Osteocyte (in vitro differentiated cells): Measurements from ENCODE around the gene HIBCH. TPM values are rescaled to one million over a fixed set of nuclear protein-coding genes. Genes with fewer than 3 reads are reported as not detected.
"Not testable (repeated sequence)": the region's sequence is repeated elsewhere in the genome, so short reads cannot be mapped to it uniquely, and the experiment has no call there.

Experiments
- DNase-seq: peaks from one replicate; pipeline ENCODE4 v3.0.0; 2021; ENCODE audit warnings: mixed read lengths; ENCODE audit not compliant: unreplicated experiment; ENCODE audit errors: extremely low spot score
- H3K27ac Mint-ChIP-seq: one replicate; pipeline ENCODE4 v1.8.0; 2021; ENCODE audit warnings: mild to moderate bottlenecking, mixed read lengths; ENCODE audit not compliant: unreplicated experiment
- H3K27me3 Mint-ChIP-seq: one replicate; pipeline ENCODE4 v1.8.0; 2021; ENCODE audit warnings: mixed read lengths; ENCODE audit not compliant: unreplicated experiment
- H3K36me3 Mint-ChIP-seq: one replicate; pipeline ENCODE4 v1.8.0; 2021; ENCODE audit warnings: mixed read lengths; ENCODE audit not compliant: unreplicated experiment
- H3K4me1 Mint-ChIP-seq: one replicate; pipeline ENCODE4 v1.8.0; 2021; ENCODE audit warnings: mixed read lengths; ENCODE audit not compliant: unreplicated experiment
- H3K4me3 Mint-ChIP-seq: one replicate; pipeline ENCODE4 v1.8.0; 2021; ENCODE audit warnings: mild to moderate bottlenecking, moderate library complexity, mixed read lengths; ENCODE audit not compliant: unreplicated experiment
- H3K9me3 Mint-ChIP-seq: one replicate; pipeline ENCODE4 v1.8.0; 2021; ENCODE audit warnings: mixed read lengths; ENCODE audit not compliant: unreplicated experiment
- total RNA-seq: library from RNA; stranded (reverse); gene quantifications from 2 replicates; pipeline ENCODE4 v1.2.1, GENCODE V29; 2021
- TF ChIP-seq, protein P1 (sequence below): fragments of 200-600 bp; sonication (generic); IDR thresholded peaks from 2 replicates; pipeline ENCODE4 v1.5.0; 2021; ENCODE audit warnings: antibody characterized with exemption, mild to moderate bottlenecking, moderate library complexity

HIBCH gene
- total RNA-seq, 1 donor from 2014 or later, result 28.4 TPM

DNA sequence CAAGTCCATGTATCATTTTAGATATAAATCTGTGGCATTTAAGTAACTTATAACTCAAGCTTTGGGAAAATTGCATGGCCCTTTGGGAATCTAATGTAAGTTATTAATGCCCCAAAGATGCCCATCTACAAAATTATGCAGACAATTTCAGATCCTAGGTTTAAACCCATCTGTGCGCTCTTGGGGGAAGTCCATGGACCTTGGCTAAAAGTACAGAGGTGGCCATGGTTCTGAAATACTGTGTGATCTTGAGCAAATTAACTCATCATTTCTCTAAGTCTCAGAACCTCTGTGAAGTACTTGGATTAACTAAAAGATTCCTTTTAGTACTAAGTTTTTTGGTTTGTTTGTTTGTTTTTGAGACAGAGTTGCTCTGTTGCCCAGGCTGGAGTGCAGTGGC, 43.3 kb upstream of the HIBCH start:
- Mint-ChIP-seq H3K9me3 (no peaks in the 10 kb centered on the region), H3K4me1 (peaks cover 25% of the 10 kb centered on the region), H3K27ac (no peak overlapping the region), H3K27me3 (no peaks in the 10 kb centered on the region), H3K4me3 (no peak overlapping the region), H3K36me3 (peaks cover 22% of the 10 kb centered on the region)
- TF ChIP-seq, protein P1, sequence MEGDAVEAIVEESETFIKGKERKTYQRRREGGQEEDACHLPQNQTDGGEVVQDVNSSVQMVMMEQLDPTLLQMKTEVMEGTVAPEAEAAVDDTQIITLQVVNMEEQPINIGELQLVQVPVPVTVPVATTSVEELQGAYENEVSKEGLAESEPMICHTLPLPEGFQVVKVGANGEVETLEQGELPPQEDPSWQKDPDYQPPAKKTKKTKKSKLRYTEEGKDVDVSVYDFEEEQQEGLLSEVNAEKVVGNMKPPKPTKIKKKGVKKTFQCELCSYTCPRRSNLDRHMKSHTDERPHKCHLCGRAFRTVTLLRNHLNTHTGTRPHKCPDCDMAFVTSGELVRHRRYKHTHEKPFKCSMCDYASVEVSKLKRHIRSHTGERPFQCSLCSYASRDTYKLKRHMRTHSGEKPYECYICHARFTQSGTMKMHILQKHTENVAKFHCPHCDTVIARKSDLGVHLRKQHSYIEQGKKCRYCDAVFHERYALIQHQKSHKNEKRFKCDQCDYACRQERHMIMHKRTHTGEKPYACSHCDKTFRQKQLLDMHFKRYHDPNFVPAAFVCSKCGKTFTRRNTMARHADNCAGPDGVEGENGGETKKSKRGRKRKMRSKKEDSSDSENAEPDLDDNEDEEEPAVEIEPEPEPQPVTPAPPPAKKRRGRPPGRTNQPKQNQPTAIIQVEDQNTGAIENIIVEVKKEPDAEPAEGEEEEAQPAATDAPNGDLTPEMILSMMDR, result no peak
- no peak for DNase-seq

DNA sequence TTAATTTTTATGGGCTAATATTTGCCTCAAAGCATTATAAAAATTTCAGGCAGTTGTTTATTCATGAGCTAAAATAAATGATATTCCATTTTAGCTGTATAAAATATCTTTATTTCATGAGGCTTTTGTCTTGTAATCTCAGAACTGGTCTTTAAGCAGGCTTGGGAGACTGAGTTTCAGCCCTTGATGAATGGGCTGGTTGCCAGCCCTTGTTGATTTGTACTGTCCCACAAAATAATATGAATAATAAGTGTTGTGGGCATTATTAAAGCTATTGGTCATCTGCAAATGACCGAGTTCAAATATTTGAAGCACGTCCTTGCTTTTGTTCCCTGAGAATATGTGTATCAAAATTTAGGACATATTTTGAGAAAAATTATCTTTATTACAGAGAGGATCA, 41.9 kb upstream of the HIBCH start:
- no peaks in the 10 kb centered on the region for H3K9me3 Mint-ChIP-seq
- DNase-seq, result no peak
- no peaks in the 10 kb centered on the region for H3K27me3 Mint-ChIP-seq
- no peak overlapping the region for H3K4me3 Mint-ChIP-seq
- peaks cover 32% of the 10 kb centered on the region for H3K4me1 Mint-ChIP-seq
- no peak overlapping the region for H3K27ac Mint-ChIP-seq
- peaks cover 18% of the 10 kb centered on the region for H3K36me3 Mint-ChIP-seq
- TF ChIP-seq, protein P1, result no peak

DNA sequence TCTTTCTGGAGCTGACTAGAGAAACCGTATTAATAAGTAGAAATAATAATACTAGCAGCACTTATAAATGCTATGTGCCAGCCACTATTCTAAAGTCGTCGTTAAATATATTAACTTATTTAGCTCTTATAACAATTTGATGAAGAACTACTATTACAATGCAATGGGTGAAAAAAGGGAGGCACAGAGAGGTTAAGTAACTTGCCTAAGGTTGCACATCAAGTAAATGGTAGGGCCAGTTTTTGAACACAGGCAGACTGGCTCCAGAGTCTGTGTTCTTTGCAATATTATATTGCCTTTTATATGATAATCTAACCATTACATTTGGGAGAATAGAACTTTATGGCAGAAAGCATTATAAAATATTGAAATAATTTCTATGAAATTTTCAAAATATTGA, 41.3 kb upstream of the HIBCH start:
- H3K36me3 Mint-ChIP-seq, result peaks cover 18% of the 10 kb centered on the region
- no peaks in the 10 kb centered on the region for H3K27me3 Mint-ChIP-seq
- H3K27ac Mint-ChIP-seq, result no peak overlapping the region
- no peak for DNase-seq
- no peak overlapping the region for H3K4me3 Mint-ChIP-seq
- H3K9me3 Mint-ChIP-seq, result no peaks in the 10 kb centered on the region
- TF ChIP-seq, protein P1, result no peak
- H3K4me1 Mint-ChIP-seq, result peaks cover 34% of the 10 kb centered on the region

DNA sequence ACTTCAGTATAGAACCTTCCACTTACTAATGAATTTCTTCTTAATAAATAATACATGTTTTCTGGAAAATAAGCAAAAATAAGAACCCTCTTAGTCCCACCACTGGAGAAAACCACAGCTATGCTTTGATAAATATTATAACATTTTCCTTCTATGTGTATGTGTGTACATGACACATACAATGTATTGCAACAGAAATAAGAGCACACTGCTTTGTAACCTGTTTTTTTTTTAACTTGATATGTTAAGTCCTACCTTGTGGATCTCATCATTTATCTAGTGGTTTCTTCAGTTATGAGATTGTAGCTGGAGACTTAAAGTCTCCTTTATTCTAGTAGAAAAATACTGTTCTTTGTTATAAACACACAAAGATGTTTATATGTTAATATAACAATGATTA, 40.9 kb upstream of the HIBCH start:
- peaks cover 35% of the 10 kb centered on the region for H3K4me1 Mint-ChIP-seq
- H3K27ac Mint-ChIP-seq, result peak overlapping the region; percentile 87
- peaks cover 18% of the 10 kb centered on the region for H3K36me3 Mint-ChIP-seq
- TF ChIP-seq, protein P1, result no peak
- no peaks in the 10 kb centered on the region for H3K27me3 Mint-ChIP-seq
- peak overlapping the region; percentile 75 for H3K4me3 Mint-ChIP-seq
- no peaks in the 10 kb centered on the region for H3K9me3 Mint-ChIP-seq
- DNase-seq, result no peak

DNA sequence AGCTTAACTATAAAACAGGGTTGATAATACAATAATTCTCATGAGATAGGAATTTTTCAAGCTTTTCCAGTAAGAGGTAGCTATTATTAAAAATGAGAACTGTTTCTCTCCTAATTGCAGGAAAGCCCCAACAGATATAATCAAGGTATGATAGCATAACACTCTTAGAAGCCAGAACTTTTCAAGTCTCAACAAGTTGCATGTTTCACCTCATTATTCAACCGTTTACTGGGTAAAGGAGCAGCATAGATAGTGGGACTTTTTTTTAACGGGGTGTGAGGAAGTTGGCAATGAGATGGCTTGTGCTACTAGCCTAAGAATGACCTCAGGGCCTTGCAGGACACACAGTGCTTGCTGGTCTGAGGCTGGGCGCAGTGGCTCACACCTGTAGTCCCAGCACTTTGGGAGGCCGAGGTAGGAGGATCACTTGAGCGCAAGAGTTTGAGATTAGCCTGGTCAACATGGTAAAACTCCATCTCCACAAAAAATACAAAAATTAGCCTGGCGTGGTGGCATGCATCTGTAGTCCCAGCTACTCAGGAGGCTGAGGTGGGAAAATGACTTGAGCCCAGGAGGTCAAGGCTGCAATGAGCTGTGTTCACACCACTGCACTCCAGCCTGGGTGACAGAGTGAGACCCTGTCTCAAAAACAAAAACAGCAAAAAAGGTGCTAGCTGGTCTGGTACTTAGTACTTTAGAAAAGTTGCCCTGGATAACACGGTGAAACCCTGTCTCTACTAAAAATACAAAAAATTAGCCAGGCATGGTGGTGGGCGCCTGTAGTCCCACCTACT, 39.2 kb upstream of the HIBCH start:
- DNase-seq, H3K9me3 Mint-ChIP-seq, H3K27me3 Mint-ChIP-seq: not testable (repeated sequence)
- Mint-ChIP-seq H3K27ac (peak overlapping the region; percentile 87), H3K4me1 (peaks cover 35% of the 10 kb centered on the region), H3K36me3 (peaks cover 16% of the 10 kb centered on the region), H3K4me3 (peak overlapping the region; percentile 75)
